Measurements from ENCODE around the gene MAMDC4. TPM values are rescaled to one million over a fixed set of nuclear protein-coding genes. Genes with fewer than 3 reads are reported as not detected.

Gene MAMDC4
- total and polyA plus RNA-seq, 2 of the 8 experiments (the other 6 are each of a cell fraction or from before 2014, with no cell fraction given): 3.1 to 4.5 TPM

GRCh38 chr9:136898483-136899100 is 46.4 kb downstream of the MAMDC4 start:
- Histone ChIP-seq H3K4me3 (ENCODE audit: extremely low read depth in 1 of 4, insufficient read depth in 2 of 4, low read depth in 3 of 4, low read length in 4 of 4) (no peak overlapping the region), H3K4ac (replicated peaks; ENCODE audit: insufficient read length, low read depth, low read length) (no peak overlapping the region), H3K9me3 (ENCODE audit: insufficient read depth in 2 of 2, low read depth in 1 of 2, low read length in 1 of 2) (no peaks in the 10 kb centered on the region), H2BK120ac (replicated peaks; ENCODE audit: low read depth, low read length) (no peak overlapping the region), H2BK15ac (ENCODE audit: low read length) (no peak overlapping the region), H3K18ac (ENCODE audit: extremely low read depth, low read length) (no peak overlapping the region), H3K23ac (ENCODE audit: insufficient read length) (no peak overlapping the region), H3K79me1 (ENCODE audit: low read depth, low read length) (peaks cover 13% of the 10 kb centered on the region), H3K4me2 (ENCODE audit: insufficient read depth in 1 of 2, low read depth in 2 of 2, low read length in 2 of 2) (no peak overlapping the region), H3K27me3 (replicated peaks in 1 of 4; ENCODE audit: control insufficient read depth in 3 of 4, extremely low read depth in 1 of 4, insufficient read depth in 3 of 4, low read length in 3 of 4) (no peaks in the 10 kb centered on the region), H3K23me2 (ENCODE audit: low read depth, low read length) (no peaks in the 10 kb centered on the region), H4K5ac (ENCODE audit: insufficient read length, low read depth, low read length) (no peak overlapping the region), H3K4me1 (replicated peaks in 1 of 4; ENCODE audit: control insufficient read depth in 3 of 4, insufficient read depth in 4 of 4, low read length in 3 of 4) (no peaks in the 10 kb centered on the region; a peak in 1 of 7 replicates), H3K27ac (ENCODE audit: low read depth, low read length) (no peak overlapping the region), H2BK20ac (ENCODE audit: low read length) (no peak overlapping the region), H3K36me3 (ENCODE audit: control insufficient read depth in 2 of 4, insufficient read depth in 4 of 4, low read length in 3 of 4) (peaks cover 7 to 26% (median 23%) of the 10 kb centered on the region in 4 experiments; a peak in 6 of 8 replicates), H3K56ac (replicated peaks; ENCODE audit: insufficient read length, low read depth, low read length) (no peak overlapping the region), H2AK5ac (ENCODE audit: low read depth, low read length) (no peak overlapping the region), H4K8ac (ENCODE audit: extremely low read depth, insufficient read depth, low read length) (no peak overlapping the region), H2BK12ac (ENCODE audit: low read depth, low read length) (no peak overlapping the region), H3K79me2 (ENCODE audit: control insufficient read depth in 1 of 2, insufficient read depth in 2 of 2, low read length in 2 of 2) (peaks cover 0 to 32% of the 10 kb centered on the region in 2 experiments; a peak in 2 of 4 replicates), H2BK5ac (ENCODE audit: low read depth, low read length) (no peak overlapping the region), H4K20me1 (replicated peaks in 1 of 2; ENCODE audit: control insufficient read depth in 1 of 2, insufficient read depth in 2 of 2, low read length in 2 of 2) (peaks cover 5 to 23% of the 10 kb centered on the region in 2 experiments), H3K14ac (ENCODE audit: insufficient read length) (no peak overlapping the region), H2AFZ (ENCODE audit: low read length) (no peak overlapping the region), H3K9ac (replicated peaks in 1 of 4; ENCODE audit: extremely low read depth in 1 of 4, low read depth in 3 of 4, low read length in 3 of 4) (no peak overlapping the region), H4K91ac (replicated peaks; ENCODE audit: insufficient read length, low read length) (no peak overlapping the region)
- POLR2A ChIA-PET (ENCODE audit: partially characterized antibody): interaction anchor here (0.8 to 2.0 kb wide), 6 partner anchors 11 to 51 kb away, joined by 3 to 10 read pairs (median 6); partner anchors contain the start of genes EDF1 and TRAF2
- 92% methylated on average over 18 of the region's 21 CpGs; no CpG with 5 or more reads in 1 of the 2 experiments for WGBS, 2 experiments (ENCODE audit: extremely low coverage in 1 of 2, insufficient coverage in 1 of 2, insufficient read length in 1 of 2, insufficient replicate concordance in 2 of 2, low coverage in 1 of 2, low lambda C conversion rate in 2 of 2, missing lambda C conversion rate in 1 of 2)
- CTCF ChIA-PET (ENCODE audit: partially characterized antibody): interaction anchor here (0.6 to 1.9 kb wide), 11 partner anchors 16 to 338 kb away, joined by 3 to 7 read pairs (median 4); no protein-coding TSS in a partner anchor
- DNase-seq (ENCODE audit: low read depth in 1 of 2, low spot score in 2 of 2) (no peak), FAIRE-seq (no peak)
- TF ChIP-seq JUN (IDR thresholded peaks at IDR 0.05; ENCODE audit: low read depth, low read length) (no peak), CHD1 (IDR thresholded peaks at IDR 0.05; ENCODE audit: low read depth, low read length) (no peak), CTCF (IDR thresholded peaks at IDR 0.05; ENCODE audit: control extremely low read depth in 1 of 3, insufficient read depth in 1 of 3, low read depth in 1 of 3, low read length in 3 of 3) (no peak), HDAC2 (IDR thresholded peaks at IDR 0.05; ENCODE audit: borderline replicate concordance in 1 of 2, low read depth in 2 of 2, low read length in 2 of 2) (no peak), HDAC6 (IDR thresholded peaks at IDR 0.05; ENCODE audit: low read depth, low read length) (no peak)
- TF ChIP-seq, protein P1, sequence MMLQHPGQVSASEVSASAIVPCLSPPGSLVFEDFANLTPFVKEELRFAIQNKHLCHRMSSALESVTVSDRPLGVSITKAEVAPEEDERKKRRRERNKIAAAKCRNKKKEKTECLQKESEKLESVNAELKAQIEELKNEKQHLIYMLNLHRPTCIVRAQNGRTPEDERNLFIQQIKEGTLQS (IDR thresholded peaks at IDR 0.05; ENCODE audit: insufficient read depth, low read depth, low read length): no peak
- TF ChIP-seq, protein P2, sequence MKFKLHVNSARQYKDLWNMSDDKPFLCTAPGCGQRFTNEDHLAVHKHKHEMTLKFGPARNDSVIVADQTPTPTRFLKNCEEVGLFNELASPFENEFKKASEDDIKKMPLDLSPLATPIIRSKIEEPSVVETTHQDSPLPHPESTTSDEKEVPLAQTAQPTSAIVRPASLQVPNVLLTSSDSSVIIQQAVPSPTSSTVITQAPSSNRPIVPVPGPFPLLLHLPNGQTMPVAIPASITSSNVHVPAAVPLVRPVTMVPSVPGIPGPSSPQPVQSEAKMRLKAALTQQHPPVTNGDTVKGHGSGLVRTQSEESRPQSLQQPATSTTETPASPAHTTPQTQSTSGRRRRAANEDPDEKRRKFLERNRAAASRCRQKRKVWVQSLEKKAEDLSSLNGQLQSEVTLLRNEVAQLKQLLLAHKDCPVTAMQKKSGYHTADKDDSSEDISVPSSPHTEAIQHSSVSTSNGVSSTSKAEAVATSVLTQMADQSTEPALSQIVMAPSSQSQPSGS (IDR thresholded peaks at IDR 0.05; ENCODE audit: low read length): no peak

Data from H1 (cell line).